Stomach (tissue), 4 donors: Measurements from ENCODE around the gene CACNB2.

ENCODE experiments used
- EP300 ChIP-seq: sonication (generic); formaldehyde crosslinking; IDR thresholded peaks from one replicate; pipeline ENCODE4 v1.6.1; 2017; ENCODE audit warnings: antibody characterized with exemption
- POLR2A ChIP-seq, 4 donors: fragments of 450-650 bp; IDR thresholded peaks; one replicate each; pipeline ENCODE4 v1.6.1; 2016; ENCODE audit warnings: antibody characterized with exemption in 4 of 4, control low read depth in 2 of 4, mild to moderate bottlenecking in 1 of 4, moderate library complexity in 1 of 4
- POLR2AphosphoS5 ChIP-seq, 3 donors: sonication (generic); formaldehyde crosslinking; IDR thresholded peaks; one replicate each; pipeline ENCODE4 v1.6.1; 2016; ENCODE audit warnings: antibody characterized with exemption in 3 of 3
- TF ChIP-seq, protein P1 (sequence below), 7 experiments: fragments of 450-650 bp in 4 of 7; fragments of 200-600 bp in 3 of 7; sonication (generic) in 3 of 7; IDR thresholded peaks; one replicate each; pipeline ENCODE4 v1.5.1; 2016 to 2019; ENCODE audit warnings: antibody characterized with exemption in 7 of 7, control low read depth in 2 of 7, mild to moderate bottlenecking in 1 of 7

GRCh38 chr10:18185621-18186020 is 45.4 kb downstream of the CACNB2 start:
- peak in 1 of 3 donors; percentile 53 for TF ChIP-seq POLR2AphosphoS5 (IDR thresholded peaks at IDR 0.05)
- TF ChIP-seq, protein P1, sequence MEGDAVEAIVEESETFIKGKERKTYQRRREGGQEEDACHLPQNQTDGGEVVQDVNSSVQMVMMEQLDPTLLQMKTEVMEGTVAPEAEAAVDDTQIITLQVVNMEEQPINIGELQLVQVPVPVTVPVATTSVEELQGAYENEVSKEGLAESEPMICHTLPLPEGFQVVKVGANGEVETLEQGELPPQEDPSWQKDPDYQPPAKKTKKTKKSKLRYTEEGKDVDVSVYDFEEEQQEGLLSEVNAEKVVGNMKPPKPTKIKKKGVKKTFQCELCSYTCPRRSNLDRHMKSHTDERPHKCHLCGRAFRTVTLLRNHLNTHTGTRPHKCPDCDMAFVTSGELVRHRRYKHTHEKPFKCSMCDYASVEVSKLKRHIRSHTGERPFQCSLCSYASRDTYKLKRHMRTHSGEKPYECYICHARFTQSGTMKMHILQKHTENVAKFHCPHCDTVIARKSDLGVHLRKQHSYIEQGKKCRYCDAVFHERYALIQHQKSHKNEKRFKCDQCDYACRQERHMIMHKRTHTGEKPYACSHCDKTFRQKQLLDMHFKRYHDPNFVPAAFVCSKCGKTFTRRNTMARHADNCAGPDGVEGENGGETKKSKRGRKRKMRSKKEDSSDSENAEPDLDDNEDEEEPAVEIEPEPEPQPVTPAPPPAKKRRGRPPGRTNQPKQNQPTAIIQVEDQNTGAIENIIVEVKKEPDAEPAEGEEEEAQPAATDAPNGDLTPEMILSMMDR (IDR thresholded peaks at IDR 0.05), result no peak
- no peak for TF ChIP-seq POLR2A (IDR thresholded peaks at IDR 0.05)
- no peak for TF ChIP-seq EP300
